Keratinocyte (primary cell): ENCODE data around the gene VANGL2.

Experiments used
- CTCF ChIP-seq, 3 experiments: IDR thresholded peaks in 1 of 3; conservative IDR thresholded peaks in 1 of 3; optimal IDR thresholded peaks in 1 of 3; 2 replicates in 2 of 3; 3 replicates in 1 of 3; pipeline versions ENCODE3 to v1.5.1; 2011; ENCODE audit warnings: low read length in 3 of 3, mild to moderate bottlenecking in 3 of 3, moderate library complexity in 2 of 3, control low read depth in 1 of 3, inconsistent platforms in 1 of 3; ENCODE audit not compliant: insufficient read depth in 2 of 3; ENCODE audit errors: extremely low read depth in 1 of 3
- EZH2 ChIP-seq: IDR thresholded peaks from one replicate; pipeline ENCODE4 v1.6.1; 2012; ENCODE audit warnings: inconsistent platforms, mild to moderate bottlenecking, low read length, moderate library complexity

- no peak for TF ChIP-seq CTCF (optimal IDR thresholded peaks at IDR 0.05 in 1 of 3, IDR thresholded peaks at IDR 0.05 in 1 of 3, conservative IDR thresholded peaks at IDR 0.05 in 1 of 3; ENCODE audit: extremely low read depth in 1 of 3, insufficient read depth in 2 of 3, low read length in 3 of 3)
- TF ChIP-seq EZH2: no peak
These were observed 28.6 kb upstream of the VANGL2 start for GRCh38 chr1:160371756-160372155.
